ENCODE results near the gene EIF2S3. TPM values are rescaled to one million over a fixed set of nuclear protein-coding genes. Genes with fewer than 3 reads are reported as not detected.

EIF2S3 gene
- total and polyA plus RNA-seq, 8 donors = 20.0 to 234 (median 74.6) TPM

DNA sequence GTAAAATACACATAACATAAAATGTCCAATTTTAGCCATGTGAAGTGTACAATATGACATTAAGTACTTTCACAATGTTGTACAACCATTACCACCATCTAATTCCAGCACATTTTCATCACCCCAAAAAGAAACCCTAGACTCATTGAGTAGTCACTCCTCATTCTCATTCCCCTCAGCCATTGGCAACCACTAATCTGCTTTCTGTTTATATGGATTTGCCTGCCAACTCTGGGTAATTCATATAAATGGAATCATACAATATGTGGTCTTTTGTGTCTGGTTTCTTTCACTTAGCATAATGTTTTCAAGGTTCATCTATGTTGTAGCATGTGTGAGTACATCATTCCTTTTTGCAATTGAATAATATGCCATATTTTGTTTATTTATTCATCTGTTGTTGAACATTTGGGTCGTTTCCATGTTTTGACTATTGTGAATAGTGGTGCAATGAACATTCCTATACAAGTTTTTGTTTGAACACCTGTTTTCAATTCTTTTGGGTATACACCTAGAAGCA lies 43.0 kb downstream of the EIF2S3 start:
- 31 to 60% (median 43%) methylated on average over 1 of the region's 1 CpG for WGBS, 5 donors
- no peak for TF ChIP-seq POLR2A (IDR thresholded peaks at IDR 0.05)
- no peak for TF ChIP-seq EP300 (IDR thresholded peaks at IDR 0.05)
- TF ChIP-seq POLR2AphosphoS5 (IDR thresholded peaks at IDR 0.05) = no peak
- TF ChIP-seq, protein P1, sequence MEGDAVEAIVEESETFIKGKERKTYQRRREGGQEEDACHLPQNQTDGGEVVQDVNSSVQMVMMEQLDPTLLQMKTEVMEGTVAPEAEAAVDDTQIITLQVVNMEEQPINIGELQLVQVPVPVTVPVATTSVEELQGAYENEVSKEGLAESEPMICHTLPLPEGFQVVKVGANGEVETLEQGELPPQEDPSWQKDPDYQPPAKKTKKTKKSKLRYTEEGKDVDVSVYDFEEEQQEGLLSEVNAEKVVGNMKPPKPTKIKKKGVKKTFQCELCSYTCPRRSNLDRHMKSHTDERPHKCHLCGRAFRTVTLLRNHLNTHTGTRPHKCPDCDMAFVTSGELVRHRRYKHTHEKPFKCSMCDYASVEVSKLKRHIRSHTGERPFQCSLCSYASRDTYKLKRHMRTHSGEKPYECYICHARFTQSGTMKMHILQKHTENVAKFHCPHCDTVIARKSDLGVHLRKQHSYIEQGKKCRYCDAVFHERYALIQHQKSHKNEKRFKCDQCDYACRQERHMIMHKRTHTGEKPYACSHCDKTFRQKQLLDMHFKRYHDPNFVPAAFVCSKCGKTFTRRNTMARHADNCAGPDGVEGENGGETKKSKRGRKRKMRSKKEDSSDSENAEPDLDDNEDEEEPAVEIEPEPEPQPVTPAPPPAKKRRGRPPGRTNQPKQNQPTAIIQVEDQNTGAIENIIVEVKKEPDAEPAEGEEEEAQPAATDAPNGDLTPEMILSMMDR (IDR thresholded peaks at IDR 0.05) = no peak
- no peak for DNase-seq
- H3K4me1 ChIP-seq = no peaks in the 10 kb centered on the region
- H3K4me3 ChIP-seq = no peak overlapping the region
- H3K27me3 ChIP-seq = no peaks in the 10 kb centered on the region
- intact Hi-C loops (cut with DNase I; ENCODE audit: low total_unique reads) = no loop called here
- H3K36me3 ChIP-seq = no peaks in the 10 kb centered on the region
- H3K9me3 ChIP-seq = no peaks in the 10 kb centered on the region
- H3K27ac ChIP-seq = no peak overlapping the region

GRCh38 chrX:24098932-24099331 lies 44.2 kb downstream of the EIF2S3 start:
- no peaks in the 10 kb centered on the region for H3K4me1 ChIP-seq
- no peaks in the 10 kb centered on the region for H3K36me3 ChIP-seq
- TF ChIP-seq EP300 (IDR thresholded peaks at IDR 0.05) = no peak
- TF ChIP-seq, protein P1 (IDR thresholded peaks at IDR 0.05) = no peak
- no peak overlapping the region for H3K4me3 ChIP-seq
- intact Hi-C loops (cut with DNase I; ENCODE audit: low total_unique reads) = no loop called here
- H3K9me3 ChIP-seq = no peaks in the 10 kb centered on the region
- WGBS, 5 donors = 87 to 100% (median 92%) methylated on average over 1 of the region's 1 CpG
- no peak for DNase-seq
- H3K27ac ChIP-seq = no peak overlapping the region
- H3K27me3 ChIP-seq = no peaks in the 10 kb centered on the region

DNA sequence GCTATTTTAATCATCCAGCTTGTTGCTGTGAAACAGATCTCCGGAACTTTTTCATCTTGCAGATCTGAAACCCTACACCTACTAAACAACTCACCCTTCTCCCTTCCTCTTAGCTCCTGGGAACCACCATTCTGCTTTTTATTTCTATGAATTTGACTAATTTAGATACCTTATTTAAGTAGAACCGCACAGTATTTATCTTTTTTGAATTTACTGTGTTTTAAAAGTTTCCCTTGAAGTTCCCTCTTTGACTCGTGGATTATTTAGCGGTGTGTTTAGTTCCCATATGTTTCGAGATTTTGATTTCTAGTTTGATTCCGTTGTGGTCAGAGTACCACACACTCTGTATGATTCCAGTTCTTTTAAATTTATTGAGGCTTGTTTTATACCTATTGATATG lies 44.6 kb downstream of the EIF2S3 start:
- no peaks in the 10 kb centered on the region for H3K36me3 ChIP-seq
- no peak for DNase-seq
- TF ChIP-seq POLR2A (IDR thresholded peaks at IDR 0.05) (no peak), POLR2AphosphoS5 (IDR thresholded peaks at IDR 0.05) (no peak), EP300 (IDR thresholded peaks at IDR 0.05) (no peak)
- TF ChIP-seq, protein P1 (IDR thresholded peaks at IDR 0.05) = no peak
- H3K4me1 ChIP-seq = no peaks in the 10 kb centered on the region
- H3K27ac ChIP-seq = no peak overlapping the region
- intact Hi-C loops (cut with DNase I; ENCODE audit: low total_unique reads) = no loop called here
- 69 to 78% (median 71%) methylated on average over 6 of the region's 6 CpGs for WGBS, 5 donors
- H3K4me3 ChIP-seq = no peak overlapping the region
- no peaks in the 10 kb centered on the region for H3K9me3 ChIP-seq
- no peaks in the 10 kb centered on the region for H3K27me3 ChIP-seq

DNA sequence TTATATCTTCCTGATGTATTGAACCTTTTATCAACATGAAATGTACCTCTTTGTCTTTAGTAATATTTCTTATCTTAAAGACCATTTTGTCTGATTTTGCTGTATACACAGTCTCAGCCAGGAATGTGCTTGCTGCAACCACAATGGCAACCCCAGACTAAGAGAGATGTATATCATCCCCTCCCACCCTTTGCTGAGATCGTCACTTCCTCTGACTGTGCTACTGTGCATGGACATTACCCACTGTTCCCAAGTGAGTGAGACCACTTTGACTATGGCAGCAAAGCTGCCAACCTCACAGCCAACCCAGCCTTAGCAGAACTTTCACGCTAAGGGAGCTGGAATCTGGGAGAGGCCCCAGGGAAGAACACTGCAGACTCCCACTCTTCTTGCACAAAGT lies 46.0 kb downstream of the EIF2S3 start:
- no peak overlapping the region for H3K4me3 ChIP-seq
- DNase-seq = peak in 1 of 2 donors; percentile 5
- H3K27ac ChIP-seq = no peak overlapping the region
- H3K27me3 ChIP-seq = no peaks in the 10 kb centered on the region
- H3K4me1 ChIP-seq = no peaks in the 10 kb centered on the region
- no peaks in the 10 kb centered on the region for H3K36me3 ChIP-seq
- 38 to 53% (median 44%) methylated on average over 2 of the region's 2 CpGs for WGBS, 5 donors
- intact Hi-C loops (cut with DNase I; ENCODE audit: low total_unique reads) = no loop called here
- TF ChIP-seq POLR2A (IDR thresholded peaks at IDR 0.05) = no peak
- no peak for TF ChIP-seq POLR2AphosphoS5 (IDR thresholded peaks at IDR 0.05)
- TF ChIP-seq, protein P1 (IDR thresholded peaks at IDR 0.05) = no peak
- TF ChIP-seq EP300 (IDR thresholded peaks at IDR 0.05) = no peak
- no peaks in the 10 kb centered on the region for H3K9me3 ChIP-seq

Data from stomach (tissue), 9 donors.